ENCODE measurements around the gene GRAP2. TPM values are rescaled to one million over a fixed set of nuclear protein-coding genes. Genes with fewer than 3 reads are reported as not detected.

Gene GRAP2
- total and polyA plus RNA-seq, 2 of the 13 experiments (the other 11 are each of a cell fraction or from before 2014, with no cell fraction given), result 0.15 TPM; not detected in 1

DNA sequence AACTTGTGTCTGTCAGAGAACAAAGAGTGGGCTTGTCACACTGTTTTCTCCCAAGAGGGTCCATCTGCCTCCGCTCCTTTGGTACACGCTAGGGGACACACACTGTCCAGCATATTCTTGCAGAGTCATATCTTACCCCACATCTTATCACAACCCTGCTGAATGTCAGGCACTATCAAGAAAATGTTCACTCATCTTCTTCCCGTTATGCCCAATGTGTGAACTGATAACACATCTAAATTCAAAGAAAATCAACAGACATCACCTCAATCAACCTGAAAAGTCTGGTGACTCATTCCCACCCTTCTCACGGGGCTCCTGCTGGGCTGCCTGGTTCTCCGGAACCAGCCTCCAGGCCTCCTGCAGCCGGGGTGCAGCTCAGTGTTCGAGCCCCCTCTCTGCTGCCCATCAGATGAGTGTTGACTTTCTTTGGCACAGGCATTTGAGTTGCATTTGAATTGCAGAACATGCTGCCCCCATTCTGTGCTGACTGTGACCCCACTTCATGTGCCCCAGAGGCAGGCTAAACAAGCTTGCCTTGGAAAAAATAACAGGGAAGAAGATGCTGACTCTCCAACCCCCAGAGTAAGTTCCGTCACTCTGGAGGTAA lies 19.4 kb downstream of the GRAP2 start:
- 29% methylated on average over 8 of the region's 8 CpGs for WGBS (ENCODE audit: low lambda C conversion rate)
- CTCF ChIA-PET (ENCODE audit: low intra/inter-chr PET ratio, low total read pairs), result no interaction called here
- BruUV-seq (replicated peaks), result no TSS peak
- H3K4me1 ChIP-seq (ENCODE audit: insufficient read depth, low read length), result peaks cover 11% of the 10 kb centered on the region
- no peak overlapping the region for H3K4me3 ChIP-seq (replicated peaks in 1 of 3; ENCODE audit: insufficient read depth in 1 of 3, low read depth in 2 of 3, low read length in 3 of 3)
- no peak overlapping the region for H3K27ac ChIP-seq (ENCODE audit: extremely low read length, insufficient read depth, low read length)
- no peak overlapping the region for H2AFZ ChIP-seq (ENCODE audit: low read length)
- no peaks in the 10 kb centered on the region for H3K79me2 ChIP-seq (ENCODE audit: insufficient read depth, low read length)
- DNase-seq (ENCODE audit: low spot score) (no peak), ATAC-seq (no peak), FAIRE-seq (no peak)
- peaks cover 0 to 7% of the 10 kb centered on the region in 2 experiments; a peak in 1 of 5 replicates for H3K27me3 ChIP-seq (ENCODE audit: control insufficient read depth in 1 of 2, insufficient read depth in 2 of 2, low read length in 2 of 2)
- H3K36me3 ChIP-seq (replicated peaks in 1 of 2; ENCODE audit: control insufficient read depth in 1 of 2, insufficient read depth in 2 of 2, low read length in 2 of 2), result no peaks in the 10 kb centered on the region
- in situ Hi-C loops (cut with HindIII; ENCODE audit: extremely low pct_ligation_motif_present, low pct_unique_long_range_greater_than_20kb), result no loop called here
- TF ChIP-seq ZNF746 (CRISPR knock-in tag; IDR thresholded peaks at IDR 0.05) (no peak), SPEN (CRISPR knock-in tag; IDR thresholded peaks at IDR 0.05; ENCODE audit: low read depth) (no peak), SALL1 (CRISPR knock-in tag; IDR thresholded peaks at IDR 0.05) (no peak), EED (CRISPR knock-in tag; IDR thresholded peaks at IDR 0.05) (no peak), SMC3 (IDR thresholded peaks at IDR 0.05; ENCODE audit: low read length) (no peak), ZNF34 (CRISPR knock-in tag; IDR thresholded peaks at IDR 0.05; ENCODE audit: borderline replicate concordance) (no peak), SYNCRIP (IDR thresholded peaks at IDR 0.05; ENCODE audit: insufficient read depth, low read depth, low read length) (no peak), SIN3B (IDR thresholded peaks at IDR 0.05; ENCODE audit: low read length) (no peak)
- TF ChIP-seq, protein P1, sequence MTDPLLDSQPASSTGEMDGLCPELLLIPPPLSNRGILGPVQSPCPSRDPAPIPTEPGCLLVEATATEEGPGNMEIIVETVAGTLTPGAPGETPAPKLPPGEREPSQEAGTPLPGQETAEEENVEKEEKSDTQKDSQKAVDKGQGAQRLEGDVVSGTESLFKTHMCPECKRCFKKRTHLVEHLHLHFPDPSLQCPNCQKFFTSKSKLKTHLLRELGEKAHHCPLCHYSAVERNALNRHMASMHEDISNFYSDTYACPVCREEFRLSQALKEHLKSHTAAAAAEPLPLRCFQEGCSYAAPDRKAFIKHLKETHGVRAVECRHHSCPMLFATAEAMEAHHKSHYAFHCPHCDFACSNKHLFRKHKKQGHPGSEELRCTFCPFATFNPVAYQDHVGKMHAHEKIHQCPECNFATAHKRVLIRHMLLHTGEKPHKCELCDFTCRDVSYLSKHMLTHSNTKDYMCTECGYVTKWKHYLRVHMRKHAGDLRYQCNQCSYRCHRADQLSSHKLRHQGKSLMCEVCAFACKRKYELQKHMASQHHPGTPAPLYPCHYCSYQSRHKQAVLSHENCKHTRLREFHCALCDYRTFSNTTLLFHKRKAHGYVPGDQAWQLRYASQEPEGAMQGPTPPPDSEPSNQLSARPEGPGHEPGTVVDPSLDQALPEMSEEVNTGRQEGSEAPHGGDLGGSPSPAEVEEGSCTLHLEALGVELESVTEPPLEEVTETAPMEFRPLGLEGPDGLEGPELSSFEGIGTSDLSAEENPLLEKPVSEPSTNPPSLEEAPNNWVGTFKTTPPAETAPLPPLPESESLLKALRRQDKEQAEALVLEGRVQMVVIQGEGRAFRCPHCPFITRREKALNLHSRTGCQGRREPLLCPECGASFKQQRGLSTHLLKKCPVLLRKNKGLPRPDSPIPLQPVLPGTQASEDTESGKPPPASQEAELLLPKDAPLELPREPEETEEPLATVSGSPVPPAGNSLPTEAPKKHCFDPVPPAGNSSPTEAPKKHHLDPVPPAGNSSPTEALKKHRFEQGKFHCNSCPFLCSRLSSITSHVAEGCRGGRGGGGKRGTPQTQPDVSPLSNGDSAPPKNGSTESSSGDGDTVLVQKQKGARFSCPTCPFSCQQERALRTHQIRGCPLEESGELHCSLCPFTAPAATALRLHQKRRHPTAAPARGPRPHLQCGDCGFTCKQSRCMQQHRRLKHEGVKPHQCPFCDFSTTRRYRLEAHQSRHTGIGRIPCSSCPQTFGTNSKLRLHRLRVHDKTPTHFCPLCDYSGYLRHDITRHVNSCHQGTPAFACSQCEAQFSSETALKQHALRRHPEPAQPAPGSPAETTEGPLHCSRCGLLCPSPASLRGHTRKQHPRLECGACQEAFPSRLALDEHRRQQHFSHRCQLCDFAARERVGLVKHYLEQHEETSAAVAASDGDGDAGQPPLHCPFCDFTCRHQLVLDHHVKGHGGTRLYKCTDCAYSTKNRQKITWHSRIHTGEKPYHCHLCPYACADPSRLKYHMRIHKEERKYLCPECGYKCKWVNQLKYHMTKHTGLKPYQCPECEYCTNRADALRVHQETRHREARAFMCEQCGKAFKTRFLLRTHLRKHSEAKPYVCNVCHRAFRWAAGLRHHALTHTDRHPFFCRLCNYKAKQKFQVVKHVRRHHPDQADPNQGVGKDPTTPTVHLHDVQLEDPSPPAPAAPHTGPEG (CRISPR knock-in tag; IDR thresholded peaks at IDR 0.05), result no peak
- H3K9me3 ChIP-seq (ENCODE audit: low read length), result no peaks in the 10 kb centered on the region
- POLR2A ChIA-PET, result no interaction called here
- H3K4me2 ChIP-seq (ENCODE audit: low read depth, low read length), result no peak overlapping the region
- intact Hi-C loops (cut with micrococcal nuclease; ENCODE audit: unreplicated experiment), result no loop called here
- no peaks in the 10 kb centered on the region for H4K20me1 ChIP-seq (ENCODE audit: insufficient read depth, low read length)
- no peak overlapping the region for H3K9ac ChIP-seq (ENCODE audit: insufficient read depth, low read depth, low read length)

Data from HepG2 (cell line).